KMS-11 (cell line): ENCODE data around the gene ROBO3.

ENCODE experiments used
- H2AFZ ChIP-seq: fragments of 200-600 bp; sonication (generic); 2 replicates; pipeline ENCODE4 v1.6.1; 2016; ENCODE audit warnings: antibody characterized with exemption, mixed run types, low read depth
- H3K27ac ChIP-seq: fragments of 200-600 bp; sonication (generic); 2 replicates; pipeline ENCODE4 v1.6.1; 2016; ENCODE audit warnings: mild to moderate bottlenecking, mixed run types
- H3K27me3 ChIP-seq: fragments of 200-600 bp; sonication (generic); 2 replicates; pipeline ENCODE4 v1.6.1; 2017; ENCODE audit warnings: mild to moderate bottlenecking, low read depth, mixed run types, moderate library complexity; ENCODE audit not compliant: insufficient read depth
- H3K36me3 ChIP-seq: fragments of 200-600 bp; sonication (generic); 2 replicates; pipeline ENCODE4 v1.6.1; 2017; ENCODE audit warnings: mild to moderate bottlenecking, mixed run types; ENCODE audit not compliant: insufficient read depth
- H3K4me1 ChIP-seq: fragments of 200-600 bp; sonication (generic); 2 replicates; pipeline ENCODE4 v1.6.1; 2016; ENCODE audit warnings: mild to moderate bottlenecking, low read depth, mixed run types; ENCODE audit not compliant: poor library complexity, severe bottlenecking
- H3K4me2 ChIP-seq: fragments of 200-600 bp; sonication (generic); 2 replicates; pipeline ENCODE4 v1.7.0; 2016; ENCODE audit warnings: mild to moderate bottlenecking, mixed run types
- H3K4me3 ChIP-seq: fragments of 200-600 bp; sonication (generic); IDR thresholded peaks from 2 replicates; pipeline ENCODE4 v1.6.1; 2017; ENCODE audit warnings: low read depth, low read length, mixed read lengths; ENCODE audit not compliant: insufficient read depth
- H3K79me2 ChIP-seq: fragments of 200-600 bp; sonication (generic); 2 replicates; pipeline ENCODE4 v1.6.1; 2016; ENCODE audit warnings: low read depth, mixed run types; ENCODE audit not compliant: insufficient read depth
- H3K9ac ChIP-seq: fragments of 200-600 bp; sonication (generic); 2 replicates; pipeline ENCODE4 v1.6.1; 2016; ENCODE audit warnings: mild to moderate bottlenecking, mixed run types
- H4K20me1 ChIP-seq: fragments of 200-600 bp; sonication (generic); 2 replicates; pipeline ENCODE4 v1.6.1; 2016; ENCODE audit warnings: mild to moderate bottlenecking, mixed run types; ENCODE audit not compliant: insufficient read depth
- TF ChIP-seq, protein P1 (sequence below): fragments of 200-600 bp; sonication (generic); conservative IDR thresholded peaks from 2 replicates; pipeline ENCODE4 v1.6.1; 2017; ENCODE audit warnings: low read depth, mild to moderate bottlenecking, antibody characterized with exemption, low read length, moderate library complexity, mixed read lengths

Gene ROBO3

DNA sequence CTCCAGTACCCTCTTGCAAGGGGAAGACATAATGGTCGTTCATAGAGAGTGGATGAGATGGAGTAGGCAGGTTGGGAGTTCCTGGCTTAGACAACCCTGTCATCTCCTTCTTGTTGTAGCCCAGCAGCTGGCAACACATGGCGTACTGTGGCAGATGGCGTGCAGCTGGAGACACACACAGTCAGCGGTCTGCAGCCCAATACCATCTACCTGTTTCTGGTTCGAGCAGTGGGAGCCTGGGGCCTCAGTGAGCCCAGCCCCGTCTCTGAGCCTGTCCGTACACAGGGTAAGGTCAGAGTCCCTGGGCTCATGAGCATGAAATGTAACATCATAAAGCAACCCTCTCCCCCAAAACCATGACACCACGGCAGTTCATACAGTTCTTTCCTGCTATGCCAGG is 8.7 kb downstream of the ROBO3 start:
- Histone ChIP-seq H3K4me2 (no peak overlapping the region), H3K27me3 (no peaks in the 10 kb centered on the region), H3K27ac (no peak overlapping the region), H3K36me3 (no peaks in the 10 kb centered on the region), H3K4me3 (no peak overlapping the region), H4K20me1 (no peaks in the 10 kb centered on the region), H3K4me1 (no peaks in the 10 kb centered on the region), H3K79me2 (no peaks in the 10 kb centered on the region), H2AFZ (no peak overlapping the region), H3K9ac (no peak overlapping the region)
- TF ChIP-seq, protein P1, sequence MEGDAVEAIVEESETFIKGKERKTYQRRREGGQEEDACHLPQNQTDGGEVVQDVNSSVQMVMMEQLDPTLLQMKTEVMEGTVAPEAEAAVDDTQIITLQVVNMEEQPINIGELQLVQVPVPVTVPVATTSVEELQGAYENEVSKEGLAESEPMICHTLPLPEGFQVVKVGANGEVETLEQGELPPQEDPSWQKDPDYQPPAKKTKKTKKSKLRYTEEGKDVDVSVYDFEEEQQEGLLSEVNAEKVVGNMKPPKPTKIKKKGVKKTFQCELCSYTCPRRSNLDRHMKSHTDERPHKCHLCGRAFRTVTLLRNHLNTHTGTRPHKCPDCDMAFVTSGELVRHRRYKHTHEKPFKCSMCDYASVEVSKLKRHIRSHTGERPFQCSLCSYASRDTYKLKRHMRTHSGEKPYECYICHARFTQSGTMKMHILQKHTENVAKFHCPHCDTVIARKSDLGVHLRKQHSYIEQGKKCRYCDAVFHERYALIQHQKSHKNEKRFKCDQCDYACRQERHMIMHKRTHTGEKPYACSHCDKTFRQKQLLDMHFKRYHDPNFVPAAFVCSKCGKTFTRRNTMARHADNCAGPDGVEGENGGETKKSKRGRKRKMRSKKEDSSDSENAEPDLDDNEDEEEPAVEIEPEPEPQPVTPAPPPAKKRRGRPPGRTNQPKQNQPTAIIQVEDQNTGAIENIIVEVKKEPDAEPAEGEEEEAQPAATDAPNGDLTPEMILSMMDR: no peak

DNA sequence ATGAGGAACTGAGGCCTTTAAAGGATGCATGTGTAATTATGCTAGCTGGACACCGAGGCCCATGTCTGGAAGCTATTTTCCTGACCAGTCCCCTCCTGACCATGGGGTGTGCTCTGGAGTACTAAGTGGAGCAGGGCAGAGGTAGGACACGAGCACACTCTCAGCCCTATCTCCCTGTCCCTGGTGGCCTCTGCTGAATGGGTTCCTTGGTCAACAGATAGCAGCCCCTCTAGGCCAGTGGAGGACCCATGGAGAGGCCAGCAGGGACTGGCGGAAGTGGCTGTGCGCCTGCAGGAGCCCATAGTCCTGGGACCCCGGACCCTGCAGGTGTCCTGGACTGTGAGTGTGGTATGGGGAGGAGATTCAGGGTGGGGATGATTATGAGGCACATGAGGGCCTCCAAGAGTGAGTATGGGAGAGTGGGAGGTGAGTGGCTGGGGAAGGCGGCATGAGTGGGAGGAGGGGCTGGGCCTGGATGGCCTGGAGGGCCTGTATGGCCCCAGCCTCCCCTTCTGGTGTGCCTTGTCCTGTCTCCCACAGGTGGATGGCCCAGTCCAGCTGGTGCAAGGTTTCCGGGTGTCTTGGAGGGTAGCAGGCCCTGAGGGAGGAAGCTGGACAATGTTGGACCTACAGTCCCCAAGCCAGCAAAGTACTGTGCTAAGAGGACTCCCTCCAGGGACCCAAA is 9.5 kb downstream of the ROBO3 start:
- H2AFZ ChIP-seq: no peak overlapping the region
- no peaks in the 10 kb centered on the region for H3K27me3 ChIP-seq
- H3K36me3 ChIP-seq: no peaks in the 10 kb centered on the region
- H3K4me3 ChIP-seq: no peak overlapping the region
- H3K4me1 ChIP-seq: no peaks in the 10 kb centered on the region
- H3K4me2 ChIP-seq: no peak overlapping the region
- no peak overlapping the region for H3K9ac ChIP-seq
- TF ChIP-seq, protein P1: no peak
- H3K27ac ChIP-seq: no peak overlapping the region
- H4K20me1 ChIP-seq: no peaks in the 10 kb centered on the region
- no peaks in the 10 kb centered on the region for H3K79me2 ChIP-seq

DNA sequence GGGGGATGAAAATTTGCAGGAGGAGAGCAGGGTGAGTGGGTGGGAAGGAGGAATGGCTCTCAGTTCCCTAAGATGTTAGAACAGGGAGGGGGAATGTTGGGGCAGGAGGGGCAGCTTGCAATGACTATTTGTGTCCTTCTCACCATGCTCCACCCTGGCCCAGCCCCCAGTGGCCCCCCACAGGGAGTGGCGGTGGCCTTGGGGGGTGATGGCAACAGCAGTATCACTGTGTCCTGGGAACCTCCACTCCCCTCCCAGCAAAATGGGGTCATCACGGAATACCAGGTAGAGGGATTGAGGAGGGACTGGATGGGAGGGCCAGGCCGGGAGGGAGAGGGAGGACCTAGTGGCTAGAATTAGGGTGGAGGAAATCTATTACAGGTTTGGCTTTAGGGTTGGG is 10.2 kb downstream of the ROBO3 start:
- Histone ChIP-seq H3K4me3 (no peak overlapping the region), H3K27me3 (no peaks in the 10 kb centered on the region), H3K36me3 (no peaks in the 10 kb centered on the region), H3K79me2 (no peaks in the 10 kb centered on the region), H2AFZ (no peak overlapping the region; the same call in 1 of the 2 replicates), H4K20me1 (no peaks in the 10 kb centered on the region), H3K4me2 (peak overlapping the region; percentile 48; the same call in 1 of the 2 replicates), H3K9ac (no peak overlapping the region), H3K27ac (no peak overlapping the region), H3K4me1 (no peaks in the 10 kb centered on the region)
- TF ChIP-seq, protein P1: no peak

DNA sequence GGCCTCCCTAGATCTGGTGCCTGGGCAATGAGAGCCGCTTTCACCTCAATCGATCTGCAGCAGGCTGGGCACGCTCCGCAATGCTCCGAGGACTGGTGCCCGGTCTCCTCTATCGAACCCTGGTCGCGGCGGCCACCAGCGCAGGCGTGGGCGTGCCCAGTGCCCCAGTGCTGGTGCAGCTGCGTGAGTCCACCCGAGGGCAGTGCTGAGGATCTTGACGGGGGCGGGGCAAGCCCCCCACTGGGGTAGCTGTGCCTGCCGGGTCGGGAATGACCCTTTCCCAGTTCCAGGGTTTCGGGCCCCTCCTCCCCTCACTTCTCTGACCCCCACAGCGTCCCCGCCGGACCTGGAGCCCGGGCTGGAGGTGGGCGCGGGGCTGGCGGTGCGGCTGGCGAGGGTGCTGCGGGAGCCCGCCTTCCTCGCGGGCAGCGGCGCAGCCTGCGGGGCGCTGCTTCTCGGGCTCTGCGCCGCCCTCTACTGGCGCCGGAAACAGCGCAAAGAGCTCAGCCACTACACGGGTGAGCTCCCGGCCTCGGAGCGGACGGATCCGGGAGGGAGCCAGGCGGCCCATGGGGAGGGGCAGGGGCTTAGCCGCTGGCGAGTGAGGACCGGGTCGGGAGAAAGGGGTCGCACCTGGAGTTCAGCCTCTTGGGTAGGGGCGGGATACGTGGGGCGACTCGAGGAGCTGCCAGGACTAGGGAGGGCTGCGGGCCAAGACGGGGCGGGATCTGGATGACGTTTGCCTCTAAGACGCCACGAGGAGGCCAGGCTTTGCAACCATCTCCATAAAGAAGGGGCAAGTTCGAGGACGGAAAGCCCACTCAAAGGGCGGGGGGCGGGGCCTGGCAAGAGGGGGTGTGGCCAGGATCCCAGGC is 10.9 kb downstream of the ROBO3 start:
- Histone ChIP-seq H3K9ac (peak overlapping the region; percentile 80), H3K36me3 (no peaks in the 10 kb centered on the region), H3K27ac (peak overlapping the region; percentile 55), H4K20me1 (no peaks in the 10 kb centered on the region), H3K79me2 (no peaks in the 10 kb centered on the region), H3K4me3 (no peak overlapping the region), H3K4me2 (peak overlapping the region; percentile 48), H3K4me1 (no peaks in the 10 kb centered on the region), H3K27me3 (no peaks in the 10 kb centered on the region), H2AFZ (peak overlapping the region; percentile 90)
- TF ChIP-seq, protein P1: peak; percentile 56
